Stomach smooth muscle (tissue), 2 donors: ENCODE measurements around the gene CLDN20.
A peak's percentile ranks its signal among the peaks of the same experiment; 100 is the strongest.
"Not testable (repeated sequence)": the region's sequence is repeated elsewhere in the genome, so short reads cannot be mapped to it uniquely, and the experiment has no call there.

Experiments used
- H3K27ac ChIP-seq: one replicate; pipeline ENCODE4 v1.7.0; 2013; ENCODE audit warnings: mild to moderate bottlenecking, low read length, inconsistent platforms
- H3K27me3 ChIP-seq, 2 donors: one replicate each; pipeline ENCODE4 v1.7.0; 2013; ENCODE audit warnings: low read length in 2 of 2; ENCODE audit not compliant: insufficient read depth in 2 of 2, control insufficient read depth in 1 of 2
- H3K36me3 ChIP-seq, 2 donors: one replicate each; pipeline ENCODE4 v1.7.0; 2013; ENCODE audit warnings: low read length in 2 of 2; ENCODE audit not compliant: control insufficient read depth in 2 of 2, insufficient read depth in 2 of 2
- H3K4me1 ChIP-seq: one replicate; pipeline ENCODE4 v1.7.0; 2013; ENCODE audit warnings: low read length; ENCODE audit not compliant: control insufficient read depth, insufficient read depth
- H3K4me3 ChIP-seq, 2 donors: one replicate each; pipeline ENCODE4 v1.7.0; 2013; ENCODE audit warnings: low read length in 2 of 2
- H3K9ac ChIP-seq, 2 donors: one replicate each; pipeline ENCODE4 v1.7.0; 2013; ENCODE audit warnings: low read length in 2 of 2, mild to moderate bottlenecking in 1 of 2
- H3K9me3 ChIP-seq, 2 donors: one replicate each; pipeline ENCODE4 v1.7.0; 2013; ENCODE audit warnings: low read length in 2 of 2; ENCODE audit not compliant: control insufficient read depth in 2 of 2
- donor health status: healthy.
- donor health status: Pancreatic carcinoma.

The CLDN20 gene

GRCh38 chr6:155311086-155311485 lies 47.3 kb downstream of the CLDN20 start:
- Histone ChIP-seq H3K4me3 (no peak overlapping the region), H3K36me3 (peaks cover 4 to 11% of the 10 kb centered on the region in 2 donors), H3K9ac (no peak overlapping the region), H3K27me3 (no peaks in the 10 kb centered on the region), H3K9me3 (no peaks in the 10 kb centered on the region), H3K27ac (no peak overlapping the region), H3K4me1 (peaks cover 4% of the 10 kb centered on the region)

- Histone ChIP-seq H3K4me1 (peaks cover 4% of the 10 kb centered on the region), H3K27me3 (no peaks in the 10 kb centered on the region), H3K36me3 (peaks cover 4 to 10% of the 10 kb centered on the region in 2 donors), H3K9me3 (no peaks in the 10 kb centered on the region), H3K9ac (no peak overlapping the region), H3K4me3 (no peak overlapping the region), H3K27ac (no peak overlapping the region)
Observed at GRCh38 chr6:155311583-155311982, 47.8 kb downstream of the CLDN20 start.

- H3K4me3 ChIP-seq, H3K9me3 ChIP-seq, H3K4me1 ChIP-seq: not testable (repeated sequence)
Observed at GRCh38 chr6:155312950-155313349, 49.1 kb downstream of the CLDN20 start.

DNA sequence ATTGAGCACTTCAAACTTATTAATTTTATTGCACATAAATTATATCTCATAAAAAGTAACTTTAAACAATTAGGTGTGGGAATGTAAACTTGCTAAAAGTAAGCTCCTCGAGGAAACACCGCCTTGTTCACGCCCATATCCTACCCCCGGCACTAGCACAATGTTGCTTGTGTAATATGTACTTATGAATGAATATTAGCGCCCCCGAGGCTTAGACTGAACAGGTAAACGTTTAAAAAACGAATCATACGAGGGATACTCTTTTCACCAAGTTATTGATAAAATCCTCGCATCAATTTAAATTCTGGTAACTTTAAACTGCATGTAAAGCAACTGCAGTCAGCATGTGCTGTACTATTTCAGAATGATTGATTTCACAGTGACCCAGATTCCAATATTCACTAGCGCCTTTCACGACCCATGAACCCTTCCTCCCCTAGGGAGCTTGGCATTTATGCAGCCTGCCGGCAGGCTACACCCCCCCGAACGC lies 49.8 kb downstream of the CLDN20 start:
- H3K9me3 ChIP-seq: no peaks in the 10 kb centered on the region
- H3K4me1 ChIP-seq: peaks cover 4% of the 10 kb centered on the region
- H3K27ac ChIP-seq: peak overlapping the region; percentile 56
- H3K27me3 ChIP-seq: no peaks in the 10 kb centered on the region
- H3K4me3 ChIP-seq: peak overlapping the region; percentile 93 to 97
- H3K9ac ChIP-seq: peak overlapping the region; percentile 77 to 78
- no peaks in the 10 kb centered on the region for H3K36me3 ChIP-seq

More at GRCh38 chr6:155312950-155313349, 49.1 kb downstream of the CLDN20 start:
- not testable (repeated sequence) for H3K27ac ChIP-seq, H3K9ac ChIP-seq, H3K36me3 ChIP-seq, H3K27me3 ChIP-seq

- Histone ChIP-seq H3K27ac (peak within 1 kb of the TSS; percentile 56), H3K27me3 (no peaks in the 10 kb centered on the region)
Observed at GRCh38 chr6:155314092-155314772, 50.4 kb downstream of the CLDN20 start, which contains the start of gene TFB1M. Gene TFB1M, minus strand, starts transcription at chr6:155314484. Its CDS starts 56 bp downstream, at chr6:155314428.

DNA sequence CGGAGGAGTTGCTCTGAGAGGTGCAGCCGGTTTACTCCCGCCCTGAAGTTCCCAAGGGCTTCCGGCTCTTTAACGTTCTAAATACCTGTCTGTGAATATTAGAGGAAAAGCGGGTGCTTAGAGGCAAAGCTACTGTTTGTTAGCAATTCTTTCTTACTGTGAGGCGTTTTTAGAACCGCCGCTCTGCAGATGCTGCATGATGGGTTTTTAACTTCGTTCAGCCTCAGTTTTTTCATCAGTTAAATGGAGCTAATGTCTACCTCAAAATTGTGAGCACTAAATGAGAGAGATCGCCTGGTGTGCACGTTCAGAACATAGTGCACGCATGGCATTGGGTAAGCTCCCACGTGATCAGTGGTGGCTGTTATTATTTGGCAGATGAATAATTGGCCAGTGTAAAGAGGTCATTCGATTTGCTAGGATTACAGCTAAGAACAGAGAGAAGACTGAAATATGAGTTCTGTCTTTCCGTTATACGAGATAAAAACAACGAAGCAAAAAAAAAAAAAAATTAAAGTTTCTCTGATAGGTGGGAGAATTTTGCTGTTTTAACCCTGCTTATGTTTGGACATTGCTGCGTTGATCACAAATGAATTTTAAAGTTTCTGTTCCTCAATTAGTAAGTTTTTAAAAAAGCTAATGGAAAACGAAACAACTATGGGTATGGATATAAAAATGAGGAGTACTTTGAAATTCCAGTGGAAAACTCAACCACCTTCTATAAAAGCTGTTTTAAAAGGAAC lies 51.1 kb downstream of the CLDN20 start:
- no peaks in the 10 kb centered on the region for H3K27me3 ChIP-seq
- peak overlapping the region; percentile 93 to 97 for H3K4me3 ChIP-seq
- H3K4me1 ChIP-seq: peaks cover 4% of the 10 kb centered on the region
- peak overlapping the region; percentile 56 for H3K27ac ChIP-seq
- H3K9ac ChIP-seq: peak overlapping the region; percentile 73 to 77
- H3K9me3 ChIP-seq: no peaks in the 10 kb centered on the region
- H3K36me3 ChIP-seq: no peaks in the 10 kb centered on the region

More at GRCh38 chr6:155314092-155314772, 50.4 kb downstream of the CLDN20 start, which contains the start of gene TFB1M:
- H3K9ac ChIP-seq: peak within 1 kb of the TSS; percentile 77 to 78
- H3K4me3 ChIP-seq: peak within 1 kb of the TSS; percentile 93 to 97
- H3K4me1 ChIP-seq: peaks cover 4% of the 10 kb centered on the region
- no peaks in the 10 kb centered on the region for H3K9me3 ChIP-seq
- H3K36me3 ChIP-seq: no peaks in the 10 kb centered on the region

DNA sequence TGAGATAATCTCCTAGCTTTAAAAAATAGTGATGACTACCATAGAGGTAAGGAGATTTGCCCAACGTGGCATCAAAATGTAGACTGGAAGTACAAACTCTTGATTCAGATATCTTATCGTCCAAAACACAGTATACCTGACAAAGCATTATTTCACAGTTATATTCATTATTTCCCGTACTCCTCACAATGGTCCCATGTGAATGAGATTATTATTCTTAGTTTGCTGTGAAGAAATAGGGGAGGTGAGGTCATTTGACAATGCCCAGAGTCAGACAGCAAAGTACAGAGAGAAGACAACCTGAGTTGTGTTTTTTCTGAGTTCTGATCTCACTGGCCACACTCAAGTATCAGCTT lies 51.7 kb downstream of the CLDN20 start:
- peak overlapping the region in 1 of 2 donors; percentile 77 for H3K9ac ChIP-seq
- no peaks in the 10 kb centered on the region for H3K9me3 ChIP-seq
- H3K4me1 ChIP-seq: peaks cover 4% of the 10 kb centered on the region
- H3K36me3 ChIP-seq: no peaks in the 10 kb centered on the region
- H3K27me3 ChIP-seq: no peaks in the 10 kb centered on the region
- H3K4me3 ChIP-seq: peak overlapping the region; percentile 93 to 97
- no peak overlapping the region for H3K27ac ChIP-seq

GRCh38 chr6:155316419-155316818 lies 52.6 kb downstream of the CLDN20 start:
- no peak overlapping the region for H3K9ac ChIP-seq
- H3K4me3 ChIP-seq: no peak overlapping the region
- H3K27me3 ChIP-seq: no peaks in the 10 kb centered on the region
- H3K4me1 ChIP-seq: peaks cover 4% of the 10 kb centered on the region
- H3K27ac ChIP-seq: no peak overlapping the region
- H3K9me3 ChIP-seq: no peaks in the 10 kb centered on the region
- no peaks in the 10 kb centered on the region for H3K36me3 ChIP-seq

DNA sequence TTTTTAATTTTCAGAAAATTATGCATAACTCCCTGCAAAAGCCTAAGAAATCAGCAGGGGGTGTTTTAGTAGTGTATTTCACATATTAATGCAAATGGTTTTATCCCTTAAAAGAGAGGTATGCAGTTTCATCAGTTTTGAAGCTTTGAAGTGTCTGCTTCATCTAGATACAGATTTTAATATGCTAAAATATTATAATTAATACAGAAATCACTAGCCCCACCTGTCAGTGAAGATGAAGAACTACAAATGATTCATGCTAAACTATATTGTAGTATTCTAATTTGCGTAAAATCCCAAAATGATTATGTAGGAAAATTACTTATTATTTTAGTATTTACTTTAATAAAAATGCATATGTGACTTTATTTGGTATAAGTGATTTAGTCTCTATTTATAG lies 53.4 kb downstream of the CLDN20 start:
- no peaks in the 10 kb centered on the region for H3K27me3 ChIP-seq
- H3K9me3 ChIP-seq: no peaks in the 10 kb centered on the region
- H3K36me3 ChIP-seq: no peaks in the 10 kb centered on the region
- H3K27ac ChIP-seq: no peak overlapping the region
- no peak overlapping the region for H3K9ac ChIP-seq
- H3K4me3 ChIP-seq: no peak overlapping the region
- peaks cover 4% of the 10 kb centered on the region for H3K4me1 ChIP-seq

DNA sequence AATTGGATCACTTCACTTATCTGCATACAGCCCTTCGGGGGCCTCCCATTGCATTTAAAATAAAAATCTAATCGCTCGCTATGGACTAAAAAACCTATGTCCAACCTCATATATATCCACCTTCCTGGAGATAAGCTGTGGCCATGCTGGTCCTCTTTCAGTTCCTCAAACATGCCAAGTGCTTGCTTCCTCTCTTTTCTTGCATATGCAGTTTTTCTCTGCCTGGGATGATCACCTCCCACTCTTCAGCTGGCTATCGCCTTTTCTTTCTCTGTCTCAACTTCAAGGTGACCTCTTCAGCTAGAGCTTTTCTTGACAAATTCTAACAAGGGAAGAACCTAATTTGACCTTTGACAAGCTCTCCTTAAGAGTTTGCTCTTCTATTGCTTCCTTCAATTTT lies 56.1 kb downstream of the CLDN20 start:
- Histone ChIP-seq H3K4me1 (peaks cover 1% of the 10 kb centered on the region), H3K9ac (no peak overlapping the region), H3K4me3 (no peak overlapping the region), H3K27ac (no peak overlapping the region), H3K9me3 (no peaks in the 10 kb centered on the region), H3K36me3 (no peaks in the 10 kb centered on the region), H3K27me3 (no peaks in the 10 kb centered on the region)

- H3K4me1 ChIP-seq: no peaks in the 10 kb centered on the region
- no peak overlapping the region for H3K27ac ChIP-seq
- H3K36me3 ChIP-seq: no peaks in the 10 kb centered on the region
- H3K9me3 ChIP-seq: no peaks in the 10 kb centered on the region
- H3K27me3 ChIP-seq: no peaks in the 10 kb centered on the region
- H3K4me3 ChIP-seq: no peak overlapping the region
- H3K9ac ChIP-seq: no peak overlapping the region
Observed at GRCh38 chr6:155324172-155324571, 60.4 kb downstream of the CLDN20 start.
